OCI-LY7 (cell line): ENCODE measurements around the gene RCN2.

ENCODE experiments used
- CTCF ChIP-seq: fragments of 200-600 bp; sonication (generic); conservative IDR thresholded peaks from 2 replicates; pipeline ENCODE4 v1.5.1; 2014; ENCODE audit warnings: mild to moderate bottlenecking, antibody characterized with exemption, low read length, moderate library complexity, mixed read lengths
- EZH2phosphoT487 ChIP-seq: fragments of 200-600 bp; sonication (generic); IDR thresholded peaks from 2 replicates; pipeline ENCODE4 v1.6.1; 2018; ENCODE audit warnings: low read depth, borderline replicate concordance, mild to moderate bottlenecking, mixed run types, antibody characterized with exemption, low read length, moderate library complexity, mixed read lengths

- peak; percentile 83 for TF ChIP-seq CTCF
- no peak for TF ChIP-seq EZH2phosphoT487
These were observed 28.3 kb upstream of the RCN2 start for GRCh38 chr15:76903251-76903681.
